Activated CD4-positive, CD25-positive, alpha-beta regulatory T cell treated with anti-CD3 and anti-CD28 coated beads, Interleukin-2, amount 50 U/mL, for 16 hours (primary cell): ENCODE measurements around the gene PLXNA4.

Source experiments
- DNase-seq: peaks from one replicate; pipeline ENCODE4 v3.0.0-alpha.2; 2020; ENCODE audit warnings: low read depth, low spot score

The PLXNA4 gene

GRCh38 chr7:132243463-132243862 is 332.8 kb downstream of the PLXNA4 start:
- no peak for DNase-seq

GRCh38 chr7:132243051-132243450 is 333.2 kb downstream of the PLXNA4 start:
- DNase-seq, result no peak

GRCh38 chr7:132242192-132242812 is 334.0 kb downstream of the PLXNA4 start:
- DNase-seq, result no peak

GRCh38 chr7:132240821-132241422 is 335.3 kb downstream of the PLXNA4 start:
- no peak for DNase-seq

- no peak for DNase-seq
Observed at GRCh38 chr7:132240262-132240661, 336.0 kb downstream of the PLXNA4 start.

- DNase-seq, result no peak
Observed at GRCh38 chr7:132239422-132239994, 336.8 kb downstream of the PLXNA4 start.

- no peak for DNase-seq
Observed at GRCh38 chr7:132234711-132235110, 341.6 kb downstream of the PLXNA4 start.

- DNase-seq, result no peak
Observed at GRCh38 chr7:132232406-132232805, 343.9 kb downstream of the PLXNA4 start.

- DNase-seq, result no peak
Observed at GRCh38 chr7:132230462-132230861, 345.8 kb downstream of the PLXNA4 start.

- DNase-seq, result no peak
Observed at GRCh38 chr7:132228240-132228639, 348.0 kb downstream of the PLXNA4 start.

- no peak for DNase-seq
Observed at GRCh38 chr7:132226957-132227290, 349.3 kb downstream of the PLXNA4 start.

- no peak for DNase-seq
Observed at GRCh38 chr7:132226046-132226956, 350.0 kb downstream of the PLXNA4 start.

GRCh38 chr7:132225216-132226030 is 350.8 kb downstream of the PLXNA4 start:
- DNase-seq, result no peak

- DNase-seq, result no peak
Observed at GRCh38 chr7:132221356-132221755, 354.9 kb downstream of the PLXNA4 start.

- no peak for DNase-seq
Observed at GRCh38 chr7:132220060-132220459, 356.2 kb downstream of the PLXNA4 start.

GRCh38 chr7:132218876-132219275 is 357.4 kb downstream of the PLXNA4 start:
- no peak for DNase-seq

GRCh38 chr7:132216847-132217525 is 359.3 kb downstream of the PLXNA4 start:
- no peak for DNase-seq

GRCh38 chr7:132214452-132214851 is 361.8 kb downstream of the PLXNA4 start:
- no peak for DNase-seq

- no peak for DNase-seq
Observed at GRCh38 chr7:132213583-132213982, 362.7 kb downstream of the PLXNA4 start.

GRCh38 chr7:132211971-132212370 is 364.3 kb downstream of the PLXNA4 start:
- DNase-seq, result no peak

- no peak for DNase-seq
Observed at GRCh38 chr7:132210821-132211220, 365.4 kb downstream of the PLXNA4 start.
